Osteoblast (primary cell): ENCODE data around the gene TMEM161B. TPM values are rescaled to one million over a fixed set of nuclear protein-coding genes. Genes with fewer than 3 reads are reported as not detected.

ENCODE experiments used
- DNase-seq: peaks from one replicate; pipeline ENCODE4 v3.0.0; 2011; ENCODE audit warnings: low spot score, mixed read lengths; ENCODE audit not compliant: insufficient read length; ENCODE audit errors: missing footprints
- H2AFZ ChIP-seq: 2 replicates; pipeline ENCODE4 v1.6.0; 2011; ENCODE audit warnings: mild to moderate bottlenecking, low read length
- H3K27ac ChIP-seq: 2 replicates; pipeline ENCODE4 v1.5.1; 2011; ENCODE audit warnings: mild to moderate bottlenecking, low read depth, low read length, moderate library complexity
- H3K27me3 ChIP-seq: 2 replicates; pipeline ENCODE4 v1.6.0; 2012; ENCODE audit warnings: mild to moderate bottlenecking, control low read depth, inconsistent platforms, low read length, moderate library complexity; ENCODE audit not compliant: insufficient read depth
- H3K36me3 ChIP-seq: 2 replicates; pipeline ENCODE4 v1.5.1; 2011; ENCODE audit warnings: mild to moderate bottlenecking, low read length, control low read depth, moderate library complexity; ENCODE audit not compliant: insufficient read depth
- H3K4me1 ChIP-seq: 2 replicates; pipeline ENCODE4 v1.5.1; 2011; ENCODE audit warnings: mild to moderate bottlenecking, low read length, control low read depth, moderate library complexity; ENCODE audit not compliant: insufficient read depth
- H3K4me2 ChIP-seq: 2 replicates; pipeline ENCODE4 v1.6.0; 2011; ENCODE audit warnings: mild to moderate bottlenecking, low read length; ENCODE audit not compliant: insufficient read depth
- H3K4me3 ChIP-seq: fragments of 200-600 bp; sonication (generic); 3 replicates; pipeline ENCODE4 v1.5.1; 2012; ENCODE audit warnings: mild to moderate bottlenecking, low read length, inconsistent platforms; ENCODE audit not compliant: insufficient read depth
- H3K79me2 ChIP-seq: 2 replicates; pipeline ENCODE4 v1.6.0; 2012; ENCODE audit warnings: mild to moderate bottlenecking, low read length, control low read depth, inconsistent platforms; ENCODE audit not compliant: insufficient read depth
- H3K9me3 ChIP-seq: 2 replicates; pipeline ENCODE4 v1.5.1; 2011; ENCODE audit warnings: low read depth, low read length, control low read depth
- H4K20me1 ChIP-seq: 2 replicates; pipeline ENCODE4 v1.6.0; 2012; ENCODE audit warnings: mild to moderate bottlenecking, low read length, control low read depth; ENCODE audit not compliant: insufficient read depth
- total RNA-seq: library from RNA; depleted of rRNA; stranded (reverse); fragments of >200 nt; gene quantifications from 2 replicates; pipeline ENCODE4 v1.2.3, GENCODE V29; 2012
- TF ChIP-seq, protein P1 (sequence below): IDR thresholded peaks from 2 replicates; pipeline ENCODE4 v1.5.1; 2011; ENCODE audit warnings: mild to moderate bottlenecking, low read depth, low read length, moderate library complexity; ENCODE audit errors: extremely low read depth

The TMEM161B gene
- total RNA-seq, 1 donor, result 17.4 TPM

DNA sequence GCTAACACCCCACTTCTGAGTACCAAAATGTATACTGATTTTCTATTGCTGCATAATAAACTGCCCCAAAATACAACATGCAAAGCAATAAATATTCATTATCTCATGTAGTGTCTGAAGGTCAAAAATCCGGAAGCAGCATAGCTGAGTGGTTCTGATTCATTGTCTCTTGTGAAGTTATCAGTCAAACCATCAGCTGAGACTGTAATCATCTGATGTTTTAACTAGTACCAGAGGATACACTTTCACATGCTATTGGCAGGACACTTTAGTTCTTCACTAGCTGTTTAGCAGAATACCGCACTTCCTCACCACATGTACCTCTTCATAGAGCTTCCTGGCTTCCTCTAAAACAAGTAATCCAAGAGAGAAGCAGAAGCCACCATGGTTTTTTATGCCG is 12.7 kb upstream of the TMEM161B start:
- Histone ChIP-seq H3K36me3 (peaks cover 11% of the 10 kb centered on the region), H2AFZ (no peak overlapping the region), H3K4me3 (no peak overlapping the region), H3K27ac (no peak overlapping the region), H3K79me2 (no peaks in the 10 kb centered on the region), H3K9me3 (no peaks in the 10 kb centered on the region), H3K4me2 (no peak overlapping the region), H3K27me3 (no peaks in the 10 kb centered on the region), H3K4me1 (no peaks in the 10 kb centered on the region), H4K20me1 (no peaks in the 10 kb centered on the region)
- no peak for DNase-seq
- TF ChIP-seq, protein P1, sequence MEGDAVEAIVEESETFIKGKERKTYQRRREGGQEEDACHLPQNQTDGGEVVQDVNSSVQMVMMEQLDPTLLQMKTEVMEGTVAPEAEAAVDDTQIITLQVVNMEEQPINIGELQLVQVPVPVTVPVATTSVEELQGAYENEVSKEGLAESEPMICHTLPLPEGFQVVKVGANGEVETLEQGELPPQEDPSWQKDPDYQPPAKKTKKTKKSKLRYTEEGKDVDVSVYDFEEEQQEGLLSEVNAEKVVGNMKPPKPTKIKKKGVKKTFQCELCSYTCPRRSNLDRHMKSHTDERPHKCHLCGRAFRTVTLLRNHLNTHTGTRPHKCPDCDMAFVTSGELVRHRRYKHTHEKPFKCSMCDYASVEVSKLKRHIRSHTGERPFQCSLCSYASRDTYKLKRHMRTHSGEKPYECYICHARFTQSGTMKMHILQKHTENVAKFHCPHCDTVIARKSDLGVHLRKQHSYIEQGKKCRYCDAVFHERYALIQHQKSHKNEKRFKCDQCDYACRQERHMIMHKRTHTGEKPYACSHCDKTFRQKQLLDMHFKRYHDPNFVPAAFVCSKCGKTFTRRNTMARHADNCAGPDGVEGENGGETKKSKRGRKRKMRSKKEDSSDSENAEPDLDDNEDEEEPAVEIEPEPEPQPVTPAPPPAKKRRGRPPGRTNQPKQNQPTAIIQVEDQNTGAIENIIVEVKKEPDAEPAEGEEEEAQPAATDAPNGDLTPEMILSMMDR, result no peak

DNA sequence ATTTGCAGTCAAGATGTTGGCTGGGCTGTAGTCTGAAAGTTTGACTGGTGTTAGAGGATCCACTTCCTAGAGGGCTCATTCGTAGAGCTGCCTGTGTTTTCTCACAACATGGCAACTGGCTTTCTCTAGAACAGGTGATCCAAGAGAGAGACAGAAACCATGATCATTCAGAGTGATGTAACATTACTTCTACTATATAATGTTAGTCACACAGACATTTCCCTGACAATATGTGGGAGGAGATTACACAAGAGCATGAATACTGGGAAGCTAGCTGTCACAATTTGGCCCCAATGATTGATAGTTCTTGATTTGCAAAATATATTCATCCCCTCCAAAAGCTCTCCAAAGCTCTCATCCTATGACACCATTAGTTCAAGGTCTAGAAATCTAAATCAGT is 10.9 kb upstream of the TMEM161B start:
- no peak for DNase-seq

DNA sequence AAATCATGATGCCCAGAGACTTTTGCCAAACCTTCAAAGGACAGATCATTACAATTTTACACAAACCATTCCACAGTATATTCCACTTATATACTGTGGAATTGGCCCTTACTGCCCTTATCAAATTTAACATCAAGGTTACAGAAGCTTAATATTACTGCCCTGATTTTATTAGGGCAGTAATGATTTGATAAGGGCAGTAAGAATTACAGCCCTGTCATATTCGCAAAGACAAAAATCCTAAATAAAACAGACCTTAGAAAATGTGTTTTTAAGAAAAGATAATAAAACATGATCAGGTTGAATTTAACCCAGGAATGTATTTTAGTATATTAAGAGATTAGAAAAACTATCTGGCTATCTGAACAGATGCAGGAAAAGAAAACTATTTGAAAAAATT is 7.7 kb upstream of the TMEM161B start:
- no peaks in the 10 kb centered on the region for H3K9me3 ChIP-seq
- H4K20me1 ChIP-seq, result no peaks in the 10 kb centered on the region
- H3K4me3 ChIP-seq, result no peak overlapping the region
- H3K27me3 ChIP-seq, result no peaks in the 10 kb centered on the region
- DNase-seq, result no peak
- no peak overlapping the region for H2AFZ ChIP-seq
- H3K79me2 ChIP-seq, result peaks cover 5% of the 10 kb centered on the region
- H3K4me1 ChIP-seq, result no peaks in the 10 kb centered on the region
- no peak overlapping the region for H3K4me2 ChIP-seq
- TF ChIP-seq, protein P1, result no peak
- H3K27ac ChIP-seq, result no peak overlapping the region
- no peaks in the 10 kb centered on the region for H3K36me3 ChIP-seq

More for the DNA sequence above, 10.9 kb upstream of the TMEM161B start:
- Histone ChIP-seq H2AFZ (no peak overlapping the region), H3K4me3 (no peak overlapping the region), H3K4me1 (no peaks in the 10 kb centered on the region), H3K27ac (no peak overlapping the region), H3K79me2 (no peaks in the 10 kb centered on the region), H3K4me2 (no peak overlapping the region), H3K36me3 (peaks cover 11% of the 10 kb centered on the region), H3K9me3 (no peaks in the 10 kb centered on the region), H3K27me3 (no peaks in the 10 kb centered on the region), H4K20me1 (no peaks in the 10 kb centered on the region)
- TF ChIP-seq, protein P1, result no peak

DNA sequence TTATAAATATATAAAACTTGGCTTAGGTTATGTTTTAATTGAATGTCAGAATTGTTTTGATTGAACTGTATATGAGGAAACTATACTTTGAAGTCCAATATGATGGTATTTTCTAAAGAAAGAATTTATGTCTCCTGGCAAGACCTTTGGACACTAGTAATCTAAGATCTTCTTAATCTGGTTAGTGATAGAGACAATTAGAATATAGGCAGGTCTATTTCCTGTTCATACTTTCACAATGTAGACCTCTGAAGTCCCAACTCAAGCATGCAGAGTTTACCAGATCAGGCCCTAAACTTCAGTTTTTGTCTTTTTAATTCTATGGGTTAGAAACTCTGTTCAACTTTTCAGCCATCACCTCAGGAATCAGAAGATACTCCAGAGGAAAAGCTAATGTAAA is 6.9 kb upstream of the TMEM161B start:
- TF ChIP-seq, protein P1, result no peak
- Histone ChIP-seq H3K79me2 (peaks cover 8% of the 10 kb centered on the region), H3K9me3 (no peaks in the 10 kb centered on the region), H2AFZ (no peak overlapping the region), H3K4me3 (no peak overlapping the region), H4K20me1 (no peaks in the 10 kb centered on the region), H3K27ac (no peak overlapping the region), H3K36me3 (no peaks in the 10 kb centered on the region), H3K27me3 (no peaks in the 10 kb centered on the region), H3K4me2 (no peak overlapping the region), H3K4me1 (peaks cover 1% of the 10 kb centered on the region)
- DNase-seq, result no peak
